SU-DHL-6 (cell line): ENCODE data around the gene SLC8A1.

Experiments used
- H2AFZ ChIP-seq: fragments of 200-600 bp; sonication (generic); 2 replicates; pipeline ENCODE4 v1.6.1; 2014; ENCODE audit warnings: low read depth, mild to moderate bottlenecking, moderate library complexity, mixed read lengths, antibody characterized with exemption, low read length; ENCODE audit not compliant: severe bottlenecking
- H3F3A ChIP-seq: fragments of 200-600 bp; shearing (Covaris generic); 2 replicates; pipeline ENCODE4 v1.6.0; 2016; ENCODE audit warnings: antibody characterized with exemption, mild to moderate bottlenecking; ENCODE audit not compliant: insufficient read depth
- H3K27ac ChIP-seq: fragments of 200-600 bp; sonication (generic); 2 replicates; pipeline ENCODE4 v1.5.1; 2016; ENCODE audit warnings: low read depth, mild to moderate bottlenecking, low read length, moderate library complexity, mixed read lengths
- H3K27me3 ChIP-seq: fragments of 200-600 bp; sonication (generic), shearing (Covaris generic); 2 replicates; pipeline ENCODE4 v1.6.0; 2014; ENCODE audit warnings: mild to moderate bottlenecking, low read length
- H3K36me3 ChIP-seq: fragments of 200-600 bp; sonication (generic); 2 replicates; pipeline ENCODE4 v1.6.1; 2014; ENCODE audit warnings: mild to moderate bottlenecking, low read length, mixed read lengths
- H3K4me2 ChIP-seq: fragments of 300-600, 200-600 bp; shearing (Covaris generic), sonication (generic); 2 replicates; pipeline ENCODE4 v1.6.0; 2014; ENCODE audit warnings: low read length, low read depth, mild to moderate bottlenecking; ENCODE audit not compliant: poor library complexity, severe bottlenecking
- H3K4me3 ChIP-seq: fragments of 200-600 bp; sonication (generic); 2 replicates; pipeline ENCODE4 v1.5.1; 2014; ENCODE audit warnings: antibody characterized with exemption, low read length, mild to moderate bottlenecking, mixed read lengths; ENCODE audit not compliant: insufficient read depth, poor library complexity, severe bottlenecking
- H3K79me2 ChIP-seq: fragments of 200-600 bp; sonication (generic); 2 replicates; pipeline ENCODE4 v1.6.1; 2014; ENCODE audit warnings: mild to moderate bottlenecking, low read length, moderate library complexity; ENCODE audit not compliant: insufficient read depth
- H3K9ac ChIP-seq: fragments of 200-600 bp; sonication (generic); 2 replicates; pipeline ENCODE4 v1.7.0; 2014; ENCODE audit warnings: mild to moderate bottlenecking, low read length
- H3K9me2 ChIP-seq: fragments of 200-600 bp; sonication (generic); replicated peaks from 2 replicates; pipeline ENCODE4 v1.6.1; 2014; ENCODE audit warnings: low read length; ENCODE audit not compliant: insufficient read depth
- H3K9me3 ChIP-seq: fragments of 200-600 bp; sonication (generic); 2 replicates; pipeline ENCODE4 v1.6.1; 2014; ENCODE audit warnings: low read length, mixed read lengths; ENCODE audit not compliant: insufficient read depth
- H4K20me1 ChIP-seq: fragments of 200-600 bp; sonication (generic); 2 replicates; pipeline ENCODE4 v1.6.1; 2014; ENCODE audit warnings: low read depth, mild to moderate bottlenecking, antibody characterized with exemption, low read length, moderate library complexity, mixed read lengths
- CTCF ChIP-seq: fragments of 200-600 bp; sonication (generic); IDR thresholded peaks from one replicate; pipeline ENCODE4 v1.5.1; 2017; ENCODE audit warnings: antibody characterized with exemption, mild to moderate bottlenecking, low read length, moderate library complexity; ENCODE audit not compliant: insufficient read depth, poor library complexity, severe bottlenecking
- EZH2phosphoT487 ChIP-seq: fragments of 200-600 bp; sonication (generic), shearing (Covaris generic); conservative IDR thresholded peaks from 2 replicates; pipeline ENCODE4 v1.6.1; 2018; ENCODE audit warnings: mild to moderate bottlenecking, antibody characterized with exemption, low read length, moderate library complexity, mixed read lengths

The SLC8A1 gene

GRCh38 chr2:40127146-40127545, 324.7 kb downstream of the SLC8A1 start:
- Histone ChIP-seq H2AFZ (no peak overlapping the region), H3K4me2 (no peak overlapping the region)

GRCh38 chr2:40126006-40126405, 325.9 kb downstream of the SLC8A1 start:
- H3K27ac ChIP-seq = no peak overlapping the region

More at GRCh38 chr2:40127146-40127545, 324.7 kb downstream of the SLC8A1 start:
- Histone ChIP-seq H3K9me3 (no peaks in the 10 kb centered on the region), H3K27ac (no peak overlapping the region), H3K4me3 (no peak overlapping the region), H3K9me2 (no peaks in the 10 kb centered on the region), H3K36me3 (no peaks in the 10 kb centered on the region), H3K9ac (no peak overlapping the region), H3F3A (no peaks in the 10 kb centered on the region), H3K27me3 (no peaks in the 10 kb centered on the region), H4K20me1 (no peaks in the 10 kb centered on the region), H3K79me2 (no peaks in the 10 kb centered on the region)
- TF ChIP-seq EZH2phosphoT487 = no peak
- no peak for TF ChIP-seq CTCF

GRCh38 chr2:40123746-40124145, 328.1 kb downstream of the SLC8A1 start:
- no peaks in the 10 kb centered on the region for H3K9me3 ChIP-seq
- no peak overlapping the region for H3K4me2 ChIP-seq

More at GRCh38 chr2:40126006-40126405, 325.9 kb downstream of the SLC8A1 start:
- no peaks in the 10 kb centered on the region for H3K36me3 ChIP-seq
- no peaks in the 10 kb centered on the region for H3K79me2 ChIP-seq
- H4K20me1 ChIP-seq = no peaks in the 10 kb centered on the region
- no peak for TF ChIP-seq EZH2phosphoT487
- no peak for TF ChIP-seq CTCF
- H3K4me3 ChIP-seq = no peak overlapping the region
- H3F3A ChIP-seq = no peaks in the 10 kb centered on the region
- no peaks in the 10 kb centered on the region for H3K27me3 ChIP-seq
- H3K4me2 ChIP-seq = no peak overlapping the region
- no peaks in the 10 kb centered on the region for H3K9me3 ChIP-seq
- H3K9ac ChIP-seq = no peak overlapping the region
- no peaks in the 10 kb centered on the region for H3K9me2 ChIP-seq
- no peak overlapping the region for H2AFZ ChIP-seq

More at GRCh38 chr2:40123746-40124145, 328.1 kb downstream of the SLC8A1 start:
- Histone ChIP-seq H3K27ac (no peak overlapping the region), H3F3A (no peaks in the 10 kb centered on the region), H3K36me3 (no peaks in the 10 kb centered on the region), H2AFZ (no peak overlapping the region), H3K79me2 (no peaks in the 10 kb centered on the region), H3K9me2 (no peaks in the 10 kb centered on the region), H3K9ac (no peak overlapping the region), H3K4me3 (no peak overlapping the region), H4K20me1 (no peaks in the 10 kb centered on the region), H3K27me3 (no peaks in the 10 kb centered on the region)
- no peak for TF ChIP-seq CTCF
- no peak for TF ChIP-seq EZH2phosphoT487
